Upper lobe of right lung (tissue), 1 donor: ENCODE results near the gene OR4C45. TPM values are rescaled to one million over a fixed set of nuclear protein-coding genes. Genes with fewer than 3 reads are reported as not detected.

Experiments
- ATAC-seq: fragments of 200-7000 bp; cut with Tn5 transposase; one replicate; pipeline ENCODE4 v1.9.1; 2020; ENCODE audit warnings: mild to moderate bottlenecking, moderate library complexity
- DNase-seq: peaks from one replicate; pipeline ENCODE4 v3.0.0-alpha.2; 2020
- H3K27ac ChIP-seq: fragments of 200-600 bp; one replicate; pipeline ENCODE4 v1.8.0; 2022
- H3K27me3 ChIP-seq: fragments of 200-600 bp; one replicate; pipeline ENCODE4 v1.8.0; 2022; ENCODE audit warnings: mild to moderate bottlenecking
- H3K36me3 ChIP-seq: fragments of 200-600 bp; one replicate; pipeline ENCODE4 v1.8.0; 2022
- H3K4me1 ChIP-seq: fragments of 200-600 bp; one replicate; pipeline ENCODE4 v1.8.0; 2022
- H3K4me3 ChIP-seq: fragments of 200-600 bp; one replicate; pipeline ENCODE4 v1.8.0; 2022; ENCODE audit warnings: mild to moderate bottlenecking
- H3K9me3 ChIP-seq: fragments of 200-600 bp; one replicate; pipeline ENCODE4 v1.8.0; 2022
- intact Hi-C: fragments of 100-400 bp; cut with DNase I; formaldehyde crosslinking; loops from one replicate; pipeline ENCODE4 v1.11.0; 2022
- total RNA-seq: library from RNA; stranded (reverse); fragmentation: NEBNext Ultra II Directional; extraction: Animal tissue kit (Norgen Biotek cat#: 25700); gene quantifications from one replicate; pipeline ENCODE4 v1.2.1, GENCODE V29; 2021
- TF ChIP-seq, protein P1 (sequence below): fragments of 200-600 bp; IDR thresholded peaks from one replicate; pipeline ENCODE4 v1.8.0; 2022; ENCODE audit warnings: antibody characterized with exemption
- donor health status: DM: no; HTN: yes; CAD: no; lungs with severe emphysema.

Gene OR4C45
- total RNA-seq, 1 donor from 2014 or later = not detected

DNA sequence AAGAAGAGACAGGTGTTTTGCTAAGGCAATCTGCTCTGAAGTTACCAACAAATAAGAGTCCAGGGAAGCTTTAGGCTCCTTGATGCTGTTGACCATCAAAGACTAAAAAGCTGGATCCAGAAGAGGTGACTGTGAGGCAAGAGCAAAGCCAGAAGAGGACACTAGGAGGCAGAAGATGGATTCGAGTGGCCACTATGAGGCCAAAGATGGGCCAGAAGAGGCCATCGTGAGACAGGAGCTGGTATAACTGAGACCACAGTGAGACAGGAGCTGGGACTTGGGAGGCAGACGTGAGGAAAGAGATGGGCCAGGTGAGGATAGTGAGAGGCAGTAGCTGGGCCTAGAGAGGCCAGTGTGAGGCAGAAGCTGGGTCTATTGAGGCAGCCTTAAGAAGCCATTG, 37.7 kb downstream of the OR4C45 start:
- Histone ChIP-seq H3K27ac (no peak overlapping the region), H3K4me1 (no peaks in the 10 kb centered on the region), H3K4me3 (no peak overlapping the region), H3K36me3 (no peaks in the 10 kb centered on the region), H3K27me3 (no peaks in the 10 kb centered on the region), H3K9me3 (no peaks in the 10 kb centered on the region)
- TF ChIP-seq, protein P1, sequence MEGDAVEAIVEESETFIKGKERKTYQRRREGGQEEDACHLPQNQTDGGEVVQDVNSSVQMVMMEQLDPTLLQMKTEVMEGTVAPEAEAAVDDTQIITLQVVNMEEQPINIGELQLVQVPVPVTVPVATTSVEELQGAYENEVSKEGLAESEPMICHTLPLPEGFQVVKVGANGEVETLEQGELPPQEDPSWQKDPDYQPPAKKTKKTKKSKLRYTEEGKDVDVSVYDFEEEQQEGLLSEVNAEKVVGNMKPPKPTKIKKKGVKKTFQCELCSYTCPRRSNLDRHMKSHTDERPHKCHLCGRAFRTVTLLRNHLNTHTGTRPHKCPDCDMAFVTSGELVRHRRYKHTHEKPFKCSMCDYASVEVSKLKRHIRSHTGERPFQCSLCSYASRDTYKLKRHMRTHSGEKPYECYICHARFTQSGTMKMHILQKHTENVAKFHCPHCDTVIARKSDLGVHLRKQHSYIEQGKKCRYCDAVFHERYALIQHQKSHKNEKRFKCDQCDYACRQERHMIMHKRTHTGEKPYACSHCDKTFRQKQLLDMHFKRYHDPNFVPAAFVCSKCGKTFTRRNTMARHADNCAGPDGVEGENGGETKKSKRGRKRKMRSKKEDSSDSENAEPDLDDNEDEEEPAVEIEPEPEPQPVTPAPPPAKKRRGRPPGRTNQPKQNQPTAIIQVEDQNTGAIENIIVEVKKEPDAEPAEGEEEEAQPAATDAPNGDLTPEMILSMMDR = no peak
- no peak for ATAC-seq
- DNase-seq = no peak
- intact Hi-C loops = no loop called here

GRCh38 chr11:50071584-50072225, 39.0 kb downstream of the OR4C45 start:
- no peaks in the 10 kb centered on the region for H3K9me3 ChIP-seq
- H3K4me3 ChIP-seq = no peak overlapping the region
- ATAC-seq = no peak
- intact Hi-C loops = no loop called here
- no peak overlapping the region for H3K27ac ChIP-seq
- H3K27me3 ChIP-seq = no peaks in the 10 kb centered on the region
- H3K36me3 ChIP-seq = no peaks in the 10 kb centered on the region
- no peaks in the 10 kb centered on the region for H3K4me1 ChIP-seq
- no peak for DNase-seq
- TF ChIP-seq, protein P1 = no peak

- H3K9me3 ChIP-seq = no peaks in the 10 kb centered on the region
- H3K36me3 ChIP-seq = no peaks in the 10 kb centered on the region
- no peak for DNase-seq
- H3K27me3 ChIP-seq = no peaks in the 10 kb centered on the region
- TF ChIP-seq, protein P1 = no peak
- intact Hi-C loops = no loop called here
- H3K4me3 ChIP-seq = no peak overlapping the region
- H3K27ac ChIP-seq = no peak overlapping the region
- ATAC-seq = no peak
- no peaks in the 10 kb centered on the region for H3K4me1 ChIP-seq
Observed at GRCh38 chr11:50072226-50073112, 39.8 kb downstream of the OR4C45 start.

- Histone ChIP-seq H3K27me3 (no peaks in the 10 kb centered on the region), H3K4me1 (no peaks in the 10 kb centered on the region), H3K36me3 (no peaks in the 10 kb centered on the region), H3K4me3 (no peak overlapping the region), H3K27ac (no peak overlapping the region), H3K9me3 (no peaks in the 10 kb centered on the region)
- intact Hi-C loops = no loop called here
- ATAC-seq = no peak
- TF ChIP-seq, protein P1 = no peak
- DNase-seq = no peak
Observed at GRCh38 chr11:50073113-50074105, 40.7 kb downstream of the OR4C45 start.

DNA sequence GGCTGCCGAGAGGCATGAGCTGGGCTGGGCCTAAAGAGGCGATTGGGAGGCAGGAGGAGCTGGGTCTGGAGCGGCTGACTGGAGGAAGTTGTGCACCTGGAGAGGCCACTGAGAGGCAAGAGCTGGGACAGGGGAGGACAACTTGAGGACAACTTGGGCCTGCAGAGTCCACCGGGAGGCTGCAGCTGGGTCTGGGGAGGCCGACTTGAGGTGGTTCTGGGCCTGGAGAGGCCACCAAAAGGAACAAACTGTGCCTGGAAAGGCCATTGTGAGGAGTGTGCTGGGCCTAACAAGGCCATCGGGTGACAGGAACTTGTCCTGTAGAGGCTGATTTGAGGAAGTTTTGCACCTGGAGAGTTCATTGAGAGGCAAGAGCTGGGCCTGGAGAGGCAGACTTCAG, 41.5 kb downstream of the OR4C45 start:
- TF ChIP-seq, protein P1 = no peak
- intact Hi-C loops = no loop called here
- DNase-seq = no peak
- H3K27me3 ChIP-seq = no peaks in the 10 kb centered on the region
- H3K9me3 ChIP-seq = no peaks in the 10 kb centered on the region
- H3K27ac ChIP-seq = no peak overlapping the region
- H3K4me1 ChIP-seq = no peaks in the 10 kb centered on the region
- H3K4me3 ChIP-seq = no peak overlapping the region
- no peaks in the 10 kb centered on the region for H3K36me3 ChIP-seq
- no peak for ATAC-seq
